Upper lobe of left lung (tissue), 6 donors: ENCODE data around the gene RFK. TPM values are rescaled to one million over a fixed set of nuclear protein-coding genes. Genes with fewer than 3 reads are reported as not detected.

Experiments
- ATAC-seq, 2 donors: fragments of 200-7000 bp; cut with Tn5 transposase; one replicate each; pipeline ENCODE4 v1.9.1; 2022; ENCODE audit warnings: mild to moderate bottlenecking in 2 of 2, moderate library complexity in 2 of 2; ENCODE audit not compliant: low FRiP score in 2 of 2
- DNase-seq, 2 donors: peaks; one replicate each; pipeline ENCODE4 v3.0.0-alpha.2; 2019 to 2020
- H3K27ac ChIP-seq, 4 donors: fragments of 200-600 bp; sonication (generic); one replicate each; pipeline ENCODE4 v1.5.1; 2016 to 2019
- H3K27me3 ChIP-seq, 4 donors: fragments of 200-600 bp; sonication (generic); one replicate each; pipeline ENCODE4 v1.5.1; 2017 to 2019
- H3K36me3 ChIP-seq, 4 donors: fragments of 200-600 bp; sonication (generic); one replicate each; pipeline ENCODE4 v1.5.1; 2016 to 2019
- H3K4me1 ChIP-seq, 4 donors: fragments of 200-600 bp; sonication (generic); one replicate each; pipeline ENCODE4 v1.5.1; 2018 to 2019
- H3K4me3 ChIP-seq, 4 donors: fragments of 200-600 bp; sonication (generic); one replicate each; pipeline ENCODE4 v1.5.1; 2017 to 2019; ENCODE audit warnings: mild to moderate bottlenecking in 2 of 4, moderate library complexity in 1 of 4
- H3K9me3 ChIP-seq, 4 donors: fragments of 200-600 bp; sonication (generic); one replicate each; pipeline ENCODE4 v1.5.1; 2018 to 2019
- CTCF ChIP-seq, 6 experiments: fragments of 450-650 bp in 4 of 6; fragments of 200-600 bp in 2 of 6; sonication (generic) in 2 of 6; IDR thresholded peaks; one replicate each; pipeline ENCODE4 v1.5.1; 2016 to 2019; ENCODE audit warnings: antibody characterized with exemption in 6 of 6
- EP300 ChIP-seq, 4 donors: sonication (generic); formaldehyde crosslinking; IDR thresholded peaks; one replicate each; pipeline ENCODE4 v1.5.1; 2017; ENCODE audit warnings: antibody characterized with exemption in 4 of 4, control low read depth in 2 of 4
- POLR2A ChIP-seq, 4 donors: fragments of 450-650 bp; IDR thresholded peaks; one replicate each; pipeline ENCODE4 v1.5.1; 2016 to 2017; ENCODE audit warnings: antibody characterized with exemption in 4 of 4, mild to moderate bottlenecking in 2 of 4
- POLR2AphosphoS5 ChIP-seq, 2 donors: sonication (generic); formaldehyde crosslinking; IDR thresholded peaks; one replicate each; pipeline ENCODE4 v1.5.1; 2017; ENCODE audit warnings: antibody characterized with exemption in 2 of 2
- WGBS, 2 donors: methylation state at CpG; one replicate each; pipeline ENCODE4 v1.1.5; 2017 to 2018; 5-methylcytosine and 5-hydroxymethylcytosine counted together
- total RNA-seq, 6 donors: library from RNA; depleted of rRNA in 4 of 6; stranded (reverse); fragments of >200 nt in 4 of 6; gene quantifications; one replicate each; pipeline versions ENCODE4 v1.1.0 to v1.2.1, GENCODE V29; 2016 to 2021
- donor health status: DM: no; HTN: no; CAD: no; lungs with moderate emphysema.
- donor health status: DM: no; HTN: yes; CAD: no; lungs with severe emphysema.

The RFK gene
- total RNA-seq, 6 donors from 2014 or later, result 4.8 to 24.3 (median 14.7) TPM

GRCh38 chr9:76433836-76434235, 39.6 kb upstream of the RFK start:
- Histone ChIP-seq H3K9me3 (no peaks in the 10 kb centered on the region), H3K4me1 (no peaks in the 10 kb centered on the region), H3K27ac (no peak overlapping the region), H3K27me3 (no peaks in the 10 kb centered on the region), H3K36me3 (no peaks in the 10 kb centered on the region), H3K4me3 (no peak overlapping the region)
- no peak for DNase-seq
- no peak for TF ChIP-seq POLR2AphosphoS5 (IDR thresholded peaks at IDR 0.05)
- 80 to 82% methylated on average over 3 of the region's 3 CpGs for WGBS, 2 donors
- no peak for ATAC-seq

GRCh38 chr9:76433406-76433805, 39.2 kb upstream of the RFK start:
- no peaks in the 10 kb centered on the region for H3K4me1 ChIP-seq
- TF ChIP-seq POLR2AphosphoS5 (IDR thresholded peaks at IDR 0.05) (no peak), CTCF (IDR thresholded peaks at IDR 0.05) (no peak)
- no peaks in the 10 kb centered on the region for H3K27me3 ChIP-seq
- ATAC-seq (peak in 1 of 2 donors; percentile 30), DNase-seq (peak in 1 of 2 donors; percentile 41)
- H3K9me3 ChIP-seq, result no peaks in the 10 kb centered on the region
- WGBS, 2 donors, result 71 to 89% methylated on average over 1 to 5 of the region's 5 CpGs
- no peaks in the 10 kb centered on the region for H3K36me3 ChIP-seq
- H3K4me3 ChIP-seq, result no peak overlapping the region
- H3K27ac ChIP-seq, result no peak overlapping the region

- DNase-seq, result no peak
- 84 to 92% methylated on average over 8 of the region's 8 CpGs for WGBS, 2 donors
- no peak for ATAC-seq
- TF ChIP-seq CTCF (IDR thresholded peaks at IDR 0.05), result no peak
- no peak for TF ChIP-seq POLR2AphosphoS5 (IDR thresholded peaks at IDR 0.05)
- no peak for TF ChIP-seq EP300 (IDR thresholded peaks at IDR 0.05)
- no peak for TF ChIP-seq POLR2A (IDR thresholded peaks at IDR 0.05)
- Histone ChIP-seq H3K4me3 (no peak overlapping the region), H3K4me1 (no peaks in the 10 kb centered on the region), H3K9me3 (no peaks in the 10 kb centered on the region), H3K36me3 (no peaks in the 10 kb centered on the region), H3K27me3 (no peaks in the 10 kb centered on the region), H3K27ac (no peak overlapping the region)
These were observed 37.4 kb upstream of the RFK start for GRCh38 chr9:76431601-76432000.

- no peak for DNase-seq
These were observed 32.7 kb upstream of the RFK start for GRCh38 chr9:76426807-76427419.

GRCh38 chr9:76425677-76426453, 31.6 kb upstream of the RFK start:
- H3K36me3 ChIP-seq, result no peaks in the 10 kb centered on the region
- TF ChIP-seq POLR2AphosphoS5 (IDR thresholded peaks at IDR 0.05), result no peak
- TF ChIP-seq POLR2A (IDR thresholded peaks at IDR 0.05), result no peak
- TF ChIP-seq CTCF (IDR thresholded peaks at IDR 0.05), result no peak
- TF ChIP-seq EP300 (IDR thresholded peaks at IDR 0.05), result no peak
- no peaks in the 10 kb centered on the region for H3K9me3 ChIP-seq
- no peak overlapping the region for H3K4me3 ChIP-seq
- ATAC-seq, result no peak
- H3K4me1 ChIP-seq, result no peaks in the 10 kb centered on the region
- no peaks in the 10 kb centered on the region for H3K27me3 ChIP-seq
- 88 to 89% methylated on average over 8 of the region's 8 CpGs for WGBS, 2 donors
- H3K27ac ChIP-seq, result no peak overlapping the region
- DNase-seq, result no peak

More at GRCh38 chr9:76426807-76427419, 32.7 kb upstream of the RFK start:
- Histone ChIP-seq H3K4me3 (no peak overlapping the region), H3K4me1 (no peaks in the 10 kb centered on the region), H3K27ac (no peak overlapping the region), H3K9me3 (no peaks in the 10 kb centered on the region), H3K27me3 (no peaks in the 10 kb centered on the region), H3K36me3 (no peaks in the 10 kb centered on the region)
- WGBS, 2 donors, result 83 to 88% methylated on average over 7 of the region's 7 CpGs
- ATAC-seq, result no peak
- no peak for TF ChIP-seq POLR2AphosphoS5 (IDR thresholded peaks at IDR 0.05)
- TF ChIP-seq POLR2A (IDR thresholded peaks at IDR 0.05), result no peak
- TF ChIP-seq EP300 (IDR thresholded peaks at IDR 0.05), result no peak
- TF ChIP-seq CTCF (IDR thresholded peaks at IDR 0.05), result no peak
